GM23248 (cell line): Measurements from ENCODE around the gene TTC9. TPM values are rescaled to one million over a fixed set of nuclear protein-coding genes. Genes with fewer than 3 reads are reported as not detected.
A peak's percentile ranks its signal among the peaks of the same experiment; 100 is the strongest.

Source experiments
- DNase-seq: peaks from one replicate; pipeline ENCODE4 v3.0.0-alpha.2; 2015
- H2AFZ ChIP-seq: fragments of 200-600 bp; sonication (generic); 2 replicates; pipeline ENCODE4 v1.6.1; 2016; ENCODE audit warnings: antibody characterized with exemption
- H3F3A ChIP-seq: fragments of 200-600 bp; sonication (generic); 2 replicates; pipeline ENCODE4 v1.6.1; 2016; ENCODE audit warnings: mild to moderate bottlenecking, antibody characterized with exemption, mixed run types; ENCODE audit not compliant: insufficient read depth
- H3K27ac ChIP-seq: fragments of 200-600 bp; sonication (generic); 2 replicates; pipeline ENCODE4 v1.5.1; 2016; ENCODE audit warnings: mild to moderate bottlenecking
- H3K27me3 ChIP-seq: fragments of 200-600 bp; sonication (generic); replicated peaks from 2 replicates; pipeline ENCODE4 v1.6.1; 2016; ENCODE audit warnings: mild to moderate bottlenecking; ENCODE audit not compliant: insufficient read depth
- H3K36me3 ChIP-seq: fragments of 200-600 bp; sonication (generic); 2 replicates; pipeline ENCODE4 v1.6.1; 2016; ENCODE audit warnings: low read depth, mild to moderate bottlenecking
- H3K4me1 ChIP-seq: fragments of 200-600 bp; sonication (generic); 2 replicates; pipeline ENCODE4 v1.6.1; 2016; ENCODE audit warnings: mild to moderate bottlenecking; ENCODE audit not compliant: insufficient read depth
- H3K4me2 ChIP-seq: fragments of 200-600 bp; sonication (generic); one replicate; pipeline ENCODE4 v1.6.1; 2016; ENCODE audit warnings: mild to moderate bottlenecking; ENCODE audit not compliant: unreplicated experiment
- H3K4me3 ChIP-seq: fragments of 200-600 bp; sonication (generic); 2 replicates; pipeline ENCODE4 v1.5.1; 2016; ENCODE audit warnings: mild to moderate bottlenecking
- H3K79me2 ChIP-seq: fragments of 200-600 bp; sonication (generic); 2 replicates; pipeline ENCODE4 v1.6.1; 2016; ENCODE audit warnings: mild to moderate bottlenecking; ENCODE audit not compliant: insufficient read depth
- H3K9ac ChIP-seq: fragments of 200-600 bp; sonication (generic); 2 replicates; pipeline ENCODE4 v1.6.1; 2016; ENCODE audit warnings: mild to moderate bottlenecking
- H3K9me2 ChIP-seq: fragments of 200-600 bp; sonication (generic); 2 replicates; pipeline ENCODE4 v1.6.1; 2016; ENCODE audit warnings: mixed run types, mild to moderate bottlenecking, moderate library complexity; ENCODE audit not compliant: insufficient read depth
- H3K9me3 ChIP-seq: fragments of 200-600 bp; sonication (generic); one replicate; pipeline ENCODE4 v1.6.1; 2017; ENCODE audit warnings: low read depth
- H4K20me1 ChIP-seq: fragments of 200-600 bp; sonication (generic); 2 replicates; pipeline ENCODE4 v1.6.0; 2016; ENCODE audit not compliant: insufficient read depth
- EZH2 ChIP-seq: fragments of 200-600 bp; sonication (generic); IDR thresholded peaks from 2 replicates; pipeline ENCODE4 v1.6.1; 2018; ENCODE audit warnings: antibody characterized with exemption, mild to moderate bottlenecking; ENCODE audit not compliant: insufficient read depth, poor library complexity, severe bottlenecking
- EZH2phosphoT487 ChIP-seq: fragments of 200-600 bp; sonication (generic); IDR thresholded peaks from 2 replicates; pipeline ENCODE4 v1.6.1; 2018; ENCODE audit warnings: antibody characterized with exemption, moderate library complexity, mild to moderate bottlenecking, low read depth; ENCODE audit not compliant: insufficient read depth
- WGBS, 2 experiments: methylation state at CpG; one replicate each; pipeline ENCODE4 v1.1.6; 2015 to 2017; ENCODE audit warnings: low lambda C conversion rate in 2 of 2, low coverage in 1 of 2; ENCODE audit errors: missing lambda C conversion rate in 2 of 2; 5-methylcytosine and 5-hydroxymethylcytosine counted together
- in situ Hi-C: fragments of 300-500 bp; cut with MboI; formaldehyde crosslinking; loops from 2 replicates; pipeline ENCODE4 v1.15.0; 2020
- polyA plus RNA-seq: library from polyadenylated mRNA; unstranded; fragments of >200 nt; fragmentation: Nextera tagmentation; extraction: Ambion mirVana; gene quantifications from 2 replicates; pipeline ENCODE4 v1.2.1, GENCODE V29; 2016
- total RNA-seq: library from RNA; depleted of rRNA; stranded (reverse); fragments of >200 nt; shearing (Covaris generic); gene quantifications from 2 replicates; pipeline ENCODE4 v1.2.3, GENCODE V29; 2014

Gene TTC9
- total and polyA plus RNA-seq, 2 experiments from 2014 or later = not detected

DNA sequence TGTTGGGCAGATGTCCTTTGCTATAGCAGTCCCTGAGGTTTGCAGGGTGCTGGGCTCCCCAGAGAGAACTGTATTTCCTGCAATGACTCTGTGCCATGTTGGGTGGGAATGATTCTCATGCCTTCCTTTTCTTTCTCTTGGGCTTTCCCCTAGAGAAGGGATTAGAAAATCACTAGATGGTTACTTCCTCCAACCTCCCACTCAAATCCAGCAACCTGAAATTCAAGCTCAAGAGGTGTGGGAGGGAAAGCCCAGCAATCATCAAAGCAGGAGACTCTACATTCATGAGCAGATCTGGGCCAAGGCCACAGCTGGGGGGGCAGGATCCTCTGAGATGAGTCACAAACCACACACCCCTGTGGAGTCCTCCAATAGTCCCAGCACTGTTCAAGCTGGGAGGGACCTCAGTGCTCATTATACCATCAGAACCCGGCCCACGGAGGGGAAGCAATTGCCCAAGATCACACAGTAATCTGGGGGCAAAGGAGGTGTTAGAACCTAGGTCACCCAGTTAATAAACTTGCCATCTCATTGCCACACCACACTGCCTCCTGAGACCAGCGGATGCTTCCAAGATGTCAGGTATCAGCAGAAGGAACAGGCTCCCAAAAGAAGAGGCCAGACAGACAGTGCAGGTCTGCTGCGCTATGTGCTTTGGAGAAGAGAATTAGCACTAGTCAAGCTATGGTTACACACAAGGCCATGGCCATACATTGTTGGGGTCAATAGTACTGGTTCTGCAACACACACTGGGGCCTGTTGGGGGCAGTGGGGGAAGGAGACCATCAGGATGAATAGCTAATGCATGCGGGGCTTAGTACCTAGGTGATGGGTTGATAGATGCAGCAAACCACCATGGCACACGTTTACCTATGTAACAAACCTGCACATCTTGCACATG lies 65.7 kb downstream of the TTC9 start:
- WGBS, 2 experiments = 28 to 31% methylated on average over 6 of the region's 6 CpGs
- Histone ChIP-seq H3F3A (no peaks in the 10 kb centered on the region), H3K4me2 (no peak overlapping the region), H3K9ac (no peak overlapping the region), H3K9me3 (no peaks in the 10 kb centered on the region), H3K27ac (no peak overlapping the region), H3K4me3 (no peak overlapping the region), H3K79me2 (no peaks in the 10 kb centered on the region), H3K36me3 (no peaks in the 10 kb centered on the region), H4K20me1 (no peaks in the 10 kb centered on the region), H3K9me2 (no peaks in the 10 kb centered on the region), H3K27me3 (peaks cover 39% of the 10 kb centered on the region), H2AFZ (no peak overlapping the region), H3K4me1 (peaks cover 8% of the 10 kb centered on the region)
- in situ Hi-C loops = no loop called here
- TF ChIP-seq EZH2 (no peak), EZH2phosphoT487 (no peak)
- peak; percentile 68 for DNase-seq

DNA sequence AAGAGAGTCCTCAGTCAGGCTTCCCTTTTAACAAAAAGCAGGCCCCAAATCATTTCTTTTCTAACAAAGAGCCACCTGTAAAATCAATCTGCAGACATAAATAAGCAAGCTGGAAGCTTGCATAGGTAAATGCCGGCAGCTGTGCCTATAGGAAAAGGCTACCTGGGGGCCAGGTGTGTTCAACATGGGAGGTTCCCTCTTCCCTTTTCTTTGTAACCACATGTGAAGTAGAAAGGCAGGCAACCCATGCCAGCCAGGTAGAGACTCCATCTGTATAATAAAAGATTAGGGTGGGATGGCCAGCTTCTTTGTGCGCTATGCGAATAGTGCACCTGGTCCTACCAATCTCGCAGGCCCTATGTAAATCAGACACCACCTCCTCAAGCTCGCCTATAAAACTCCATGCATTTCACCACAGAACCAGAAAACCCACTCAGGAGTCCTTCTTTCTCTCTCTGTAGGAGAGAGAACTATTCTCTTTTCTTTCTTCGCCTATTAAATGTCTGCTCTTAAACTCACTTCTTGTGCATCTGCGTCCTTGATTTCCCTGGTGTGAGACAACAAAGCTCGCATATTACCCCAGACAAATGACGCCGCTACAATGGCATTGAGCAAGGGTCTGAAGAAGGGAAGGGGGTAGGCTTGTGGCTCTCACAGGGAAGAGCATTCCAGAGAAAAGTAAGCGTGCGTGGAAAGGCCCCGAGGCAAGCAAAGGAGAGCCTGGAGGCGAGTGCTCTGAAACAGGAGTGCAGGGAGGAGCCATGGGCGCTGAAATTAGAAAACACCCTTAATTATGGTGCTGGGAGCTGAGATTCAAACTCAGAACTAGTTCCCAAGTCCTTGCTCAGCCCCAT lies 67.2 kb downstream of the TTC9 start:
- no peaks in the 10 kb centered on the region for H3K79me2 ChIP-seq
- peaks cover 8% of the 10 kb centered on the region for H3K4me1 ChIP-seq
- no peaks in the 10 kb centered on the region for H3K36me3 ChIP-seq
- H3K9me3 ChIP-seq = no peaks in the 10 kb centered on the region
- TF ChIP-seq EZH2 (no peak), EZH2phosphoT487 (no peak)
- no peak overlapping the region for H3K4me2 ChIP-seq
- DNase-seq = no peak
- H3K9ac ChIP-seq = no peak overlapping the region
- no peaks in the 10 kb centered on the region for H3F3A ChIP-seq
- H4K20me1 ChIP-seq = no peaks in the 10 kb centered on the region
- H3K9me2 ChIP-seq = no peaks in the 10 kb centered on the region
- no peak overlapping the region for H3K27ac ChIP-seq
- no peak overlapping the region for H2AFZ ChIP-seq
- in situ Hi-C loops = no loop called here
- peaks cover 40% of the 10 kb centered on the region for H3K27me3 ChIP-seq
- no peak overlapping the region for H3K4me3 ChIP-seq
- WGBS, 2 experiments = 44 to 47% methylated on average over 15 of the region's 15 CpGs

DNA sequence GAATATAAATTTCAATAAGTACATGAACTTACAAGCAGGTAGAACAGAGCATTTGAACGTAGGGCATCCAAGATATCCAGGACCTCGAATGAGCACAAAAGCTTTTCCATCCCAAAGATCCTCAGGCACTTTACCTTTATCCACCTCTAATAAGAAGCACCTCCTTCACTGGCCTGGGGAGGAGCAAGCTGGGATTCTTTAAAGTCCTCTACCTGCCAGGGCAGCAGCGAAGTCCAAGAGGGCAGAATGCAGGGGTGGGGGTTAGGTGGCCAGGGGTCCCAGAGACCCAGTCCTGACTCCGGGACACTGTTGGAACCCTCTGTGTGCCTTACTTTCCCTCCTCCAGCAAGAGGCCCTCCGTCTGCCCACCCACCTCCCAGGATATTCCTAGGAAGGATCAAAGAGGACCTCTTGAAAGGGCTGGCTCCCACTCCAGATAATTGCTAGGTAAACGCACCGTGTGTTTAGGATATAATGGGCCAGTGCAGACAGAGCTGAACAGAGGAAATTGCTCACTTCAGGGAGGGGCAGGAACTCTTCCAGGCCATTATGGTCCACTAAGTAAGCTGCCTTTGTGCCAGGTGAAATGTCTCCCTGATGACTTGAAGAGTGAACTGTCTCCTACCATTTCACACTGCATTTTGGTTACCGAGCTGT lies 68.1 kb downstream of the TTC9 start:
- in situ Hi-C loops = loop anchor here (10.0 kb wide), 1 partner anchor 85 kb away; no protein-coding TSS in a partner anchor

DNA sequence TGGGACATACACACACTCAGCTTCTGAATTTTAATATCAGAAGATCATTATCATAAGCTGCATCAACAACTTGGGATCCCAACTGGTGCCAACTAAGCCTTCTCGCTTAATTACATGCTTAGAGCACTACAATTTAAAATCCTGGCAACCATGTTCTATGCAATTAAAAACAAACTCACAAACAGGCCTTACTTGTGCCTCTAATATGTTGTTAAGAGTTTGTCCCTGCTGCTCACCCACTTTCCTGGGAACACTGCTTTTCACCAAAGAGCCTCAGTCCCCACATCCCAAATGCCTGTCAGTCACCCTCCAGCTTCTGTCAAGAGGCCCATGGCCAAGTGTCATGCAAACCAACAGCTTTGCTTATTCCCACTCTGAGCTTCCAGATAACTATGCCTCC lies 69.7 kb downstream of the TTC9 start:
- Histone ChIP-seq H3K9ac (no peak overlapping the region), H3K4me1 (peaks cover 8% of the 10 kb centered on the region), H3K9me2 (no peaks in the 10 kb centered on the region), H2AFZ (no peak overlapping the region), H3K4me2 (no peak overlapping the region), H3F3A (no peaks in the 10 kb centered on the region), H4K20me1 (no peaks in the 10 kb centered on the region), H3K27ac (no peak overlapping the region), H3K4me3 (no peak overlapping the region), H3K36me3 (no peaks in the 10 kb centered on the region), H3K27me3 (peaks cover 28% of the 10 kb centered on the region), H3K79me2 (no peaks in the 10 kb centered on the region), H3K9me3 (no peaks in the 10 kb centered on the region)
- no peak for DNase-seq
- TF ChIP-seq EZH2 (no peak), EZH2phosphoT487 (no peak)
- 31 to 50% methylated on average over 1 of the region's 1 CpG for WGBS, 2 experiments
- in situ Hi-C loops = loop anchor here (10.0 kb wide), 1 partner anchor 87 kb away; no protein-coding TSS in a partner anchor

More for the DNA sequence above, 68.1 kb downstream of the TTC9 start:
- no peak for TF ChIP-seq EZH2
- no peak for TF ChIP-seq EZH2phosphoT487
- H3K9me2 ChIP-seq = no peaks in the 10 kb centered on the region
- H3F3A ChIP-seq = no peaks in the 10 kb centered on the region
- no peaks in the 10 kb centered on the region for H4K20me1 ChIP-seq
- peaks cover 34% of the 10 kb centered on the region for H3K27me3 ChIP-seq
- H3K9me3 ChIP-seq = no peaks in the 10 kb centered on the region
- no peak for DNase-seq
- no peaks in the 10 kb centered on the region for H3K36me3 ChIP-seq
- no peak overlapping the region for H3K4me2 ChIP-seq
- no peak overlapping the region for H3K4me3 ChIP-seq
- WGBS, 2 experiments = 32 to 39% methylated on average over 8 of the region's 8 CpGs
- peaks cover 8% of the 10 kb centered on the region for H3K4me1 ChIP-seq
- no peak overlapping the region for H3K27ac ChIP-seq
- H3K79me2 ChIP-seq = no peaks in the 10 kb centered on the region
- H2AFZ ChIP-seq = no peak overlapping the region
- H3K9ac ChIP-seq = no peak overlapping the region
